ENCODE measurements around the gene ATP10A. TPM values are rescaled to one million over a fixed set of nuclear protein-coding genes. Genes with fewer than 3 reads are reported as not detected.

The ATP10A gene
- total and polyA plus RNA-seq, 9 of the 15 experiments (the other 6 are each of a cell fraction or from before 2014, with no cell fraction given) = 0.09 TPM; not detected in 8

DNA sequence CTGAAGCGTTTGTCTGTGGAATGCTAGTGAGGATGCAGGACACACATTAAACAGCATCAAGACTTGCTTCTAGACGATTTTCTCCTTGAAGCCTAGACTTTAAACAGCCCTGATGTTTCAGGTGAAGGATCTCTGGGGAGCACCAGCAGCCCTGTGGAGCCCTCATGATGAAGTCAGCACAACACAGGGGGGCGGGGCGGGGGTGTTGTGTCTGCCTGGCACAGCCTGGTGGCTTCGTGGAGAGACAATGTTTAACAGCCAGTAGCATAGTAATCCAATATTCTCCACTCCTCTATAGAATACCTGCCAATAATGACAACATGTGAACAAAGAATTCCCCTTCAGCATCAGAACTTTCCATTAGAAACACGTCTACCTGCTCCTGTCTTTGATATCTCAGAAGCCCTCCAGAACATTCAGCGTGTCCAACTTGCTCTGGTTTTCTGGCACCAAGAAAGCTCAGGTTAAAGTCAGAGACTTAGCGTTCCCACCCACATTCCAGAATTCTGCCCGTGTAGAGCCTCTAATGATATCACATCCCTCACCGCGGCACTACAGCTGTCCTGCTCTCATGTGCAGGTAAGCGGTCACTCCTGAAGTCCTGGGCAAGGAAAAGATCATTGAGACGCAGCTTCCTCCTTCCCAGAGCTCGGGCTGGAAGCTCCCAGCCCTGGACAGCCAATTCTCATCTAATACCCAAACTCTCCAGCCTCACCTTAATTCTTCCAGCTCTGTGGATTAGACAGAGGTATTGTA, 98.0 kb downstream of the ATP10A start:
- ChIA-PET POLR2A (no interaction called here), CTCF (ENCODE audit: low intra/inter-chr PET ratio) (no interaction called here)
- H3K27ac ChIP-seq (ENCODE audit: extremely low read depth, low read depth, low read length) = no peak overlapping the region
- no peak overlapping the region for H3K4me3 ChIP-seq
- H2AFZ ChIP-seq (ENCODE audit: low read depth, low read length) = no peak overlapping the region
- in situ Hi-C loops (cut with MboI) = no loop called here
- FAIRE-seq (no peak), DNase-seq (ENCODE audit: extremely low read depth in 1 of 4, low spot score in 3 of 4) (no peak), ATAC-seq (no peak)
- WGBS (ENCODE audit: insufficient coverage, low coverage, missing lambda C conversion rate) = 0% methylated on average over 14 of the region's 14 CpGs
- H3K4me2 ChIP-seq (ENCODE audit: insufficient read depth, low read length) = no peak overlapping the region
- BruUV-seq (replicated peaks) = no TSS peak
- H3K9ac ChIP-seq (ENCODE audit: insufficient read depth in 1 of 2, low read depth in 2 of 2, low read length in 2 of 2) = no peak overlapping the region
- H3K27me3 ChIP-seq (ENCODE audit: control insufficient read depth in 2 of 2, insufficient read depth in 2 of 2, low read length in 2 of 2) = peaks cover 0 to 22% of the 10 kb centered on the region in 2 experiments; a peak in 2 of 5 replicates
- H3K79me2 ChIP-seq (ENCODE audit: control insufficient read depth, insufficient read depth, low read length) = no peaks in the 10 kb centered on the region
- TF ChIP-seq DNMT1 (IDR thresholded peaks at IDR 0.05) (no peak), FOXP1 (CRISPR knock-in tag; IDR thresholded peaks at IDR 0.05) (no peak), PTTG1 (tag; IDR thresholded peaks at IDR 0.05; ENCODE audit: low read depth) (no peak), KDM4B (IDR thresholded peaks at IDR 0.05; ENCODE audit: borderline replicate concordance in 2 of 2, low read depth in 1 of 2) (no peak), ZNF77 (CRISPR knock-in tag; IDR thresholded peaks at IDR 0.05) (no peak), L3MBTL2 (IDR thresholded peaks at IDR 0.05) (no peak), ZNF507 (tag; conservative IDR thresholded peaks at IDR 0.05) (no peak), ADNP (tag; IDR thresholded peaks at IDR 0.05) (no peak), ZNF408 (CRISPR knock-in tag; IDR thresholded peaks at IDR 0.05; ENCODE audit: low read depth) (no peak), ZNF766 (CRISPR knock-in tag; conservative IDR thresholded peaks at IDR 0.05) (no peak), ZNF175 (CRISPR knock-in tag; IDR thresholded peaks at IDR 0.05; ENCODE audit: low read depth) (no peak), KLF1 (tag; IDR thresholded peaks at IDR 0.05) (no peak), MEF2D (tag; conservative IDR thresholded peaks at IDR 0.05; ENCODE audit: low read depth) (no peak), POU5F1 (IDR thresholded peaks at IDR 0.05; ENCODE audit: borderline replicate concordance, low read depth, low read length, partially characterized antibody) (no peak), EGR1 (conservative IDR thresholded peaks at IDR 0.05) (no peak)
- TF ChIP-seq, protein P1, sequence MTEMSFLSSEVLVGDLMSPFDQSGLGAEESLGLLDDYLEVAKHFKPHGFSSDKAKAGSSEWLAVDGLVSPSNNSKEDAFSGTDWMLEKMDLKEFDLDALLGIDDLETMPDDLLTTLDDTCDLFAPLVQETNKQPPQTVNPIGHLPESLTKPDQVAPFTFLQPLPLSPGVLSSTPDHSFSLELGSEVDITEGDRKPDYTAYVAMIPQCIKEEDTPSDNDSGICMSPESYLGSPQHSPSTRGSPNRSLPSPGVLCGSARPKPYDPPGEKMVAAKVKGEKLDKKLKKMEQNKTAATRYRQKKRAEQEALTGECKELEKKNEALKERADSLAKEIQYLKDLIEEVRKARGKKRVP (CRISPR knock-in tag; IDR thresholded peaks at IDR 0.05) = no peak
- TF ChIP-seq, protein P2, sequence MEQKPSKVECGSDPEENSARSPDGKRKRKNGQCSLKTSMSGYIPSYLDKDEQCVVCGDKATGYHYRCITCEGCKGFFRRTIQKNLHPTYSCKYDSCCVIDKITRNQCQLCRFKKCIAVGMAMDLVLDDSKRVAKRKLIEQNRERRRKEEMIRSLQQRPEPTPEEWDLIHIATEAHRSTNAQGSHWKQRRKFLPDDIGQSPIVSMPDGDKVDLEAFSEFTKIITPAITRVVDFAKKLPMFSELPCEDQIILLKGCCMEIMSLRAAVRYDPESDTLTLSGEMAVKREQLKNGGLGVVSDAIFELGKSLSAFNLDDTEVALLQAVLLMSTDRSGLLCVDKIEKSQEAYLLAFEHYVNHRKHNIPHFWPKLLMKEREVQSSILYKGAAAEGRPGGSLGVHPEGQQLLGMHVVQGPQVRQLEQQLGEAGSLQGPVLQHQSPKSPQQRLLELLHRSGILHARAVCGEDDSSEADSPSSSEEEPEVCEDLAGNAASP (IDR thresholded peaks at IDR 0.05) = no peak
- TF ChIP-seq, protein P3, sequence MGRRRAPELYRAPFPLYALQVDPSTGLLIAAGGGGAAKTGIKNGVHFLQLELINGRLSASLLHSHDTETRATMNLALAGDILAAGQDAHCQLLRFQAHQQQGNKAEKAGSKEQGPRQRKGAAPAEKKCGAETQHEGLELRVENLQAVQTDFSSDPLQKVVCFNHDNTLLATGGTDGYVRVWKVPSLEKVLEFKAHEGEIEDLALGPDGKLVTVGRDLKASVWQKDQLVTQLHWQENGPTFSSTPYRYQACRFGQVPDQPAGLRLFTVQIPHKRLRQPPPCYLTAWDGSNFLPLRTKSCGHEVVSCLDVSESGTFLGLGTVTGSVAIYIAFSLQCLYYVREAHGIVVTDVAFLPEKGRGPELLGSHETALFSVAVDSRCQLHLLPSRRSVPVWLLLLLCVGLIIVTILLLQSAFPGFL (CRISPR knock-in tag; IDR thresholded peaks at IDR 0.05) = no peak
- TF ChIP-seq, protein P4, sequence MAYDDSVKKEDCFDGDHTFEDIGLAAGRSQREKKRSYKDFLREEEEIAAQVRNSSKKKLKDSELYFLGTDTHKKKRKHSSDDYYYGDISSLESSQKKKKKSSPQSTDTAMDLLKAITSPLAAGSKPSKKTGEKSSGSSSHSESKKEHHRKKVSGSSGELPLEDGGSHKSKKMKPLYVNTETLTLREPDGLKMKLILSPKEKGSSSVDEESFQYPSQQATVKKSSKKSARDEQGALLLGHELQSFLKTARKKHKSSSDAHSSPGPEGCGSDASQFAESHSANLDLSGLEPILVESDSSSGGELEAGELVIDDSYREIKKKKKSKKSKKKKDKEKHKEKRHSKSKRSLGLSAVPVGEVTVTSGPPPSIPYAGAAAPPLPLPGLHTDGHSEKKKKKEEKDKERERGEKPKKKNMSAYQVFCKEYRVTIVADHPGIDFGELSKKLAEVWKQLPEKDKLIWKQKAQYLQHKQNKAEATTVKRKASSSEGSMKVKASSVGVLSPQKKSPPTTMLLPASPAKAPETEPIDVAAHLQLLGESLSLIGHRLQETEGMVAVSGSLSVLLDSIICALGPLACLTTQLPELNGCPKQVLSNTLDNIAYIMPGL (CRISPR knock-in tag; IDR thresholded peaks at IDR 0.05) = no peak
- no peaks in the 10 kb centered on the region for H3K9me1 ChIP-seq (ENCODE audit: control insufficient read depth, insufficient read depth, low read length)
- no peaks in the 10 kb centered on the region for H3K36me3 ChIP-seq (ENCODE audit: control insufficient read depth, insufficient read depth, low read length)
- intact Hi-C loops (cut with micrococcal nuclease) = no loop called here
- H3K4me1 ChIP-seq (replicated peaks in 1 of 2; ENCODE audit: control insufficient read depth in 2 of 2, insufficient read depth in 2 of 2, low read length in 2 of 2) = peaks cover 0 to 2% of the 10 kb centered on the region in 2 experiments; a peak in 1 of 5 replicates
- no peaks in the 10 kb centered on the region for H3K9me3 ChIP-seq (replicated peaks; ENCODE audit: control insufficient read depth, insufficient read depth, low read depth, low read length)
- no peaks in the 10 kb centered on the region for H4K20me1 ChIP-seq (replicated peaks; ENCODE audit: control insufficient read depth, insufficient read depth, low read length)
